Measurements from ENCODE around the gene BRPF1. TPM values are rescaled to one million over a fixed set of nuclear protein-coding genes. Genes with fewer than 3 reads are reported as not detected.

Gene BRPF1
- total RNA-seq, 1 donor from 2014 or later = 21.3 TPM

- Histone ChIP-seq H3K27me3 (ENCODE audit: control insufficient read depth, insufficient read depth, low read length) (no peaks in the 10 kb centered on the region), H3K4me3 (ENCODE audit: low read depth, low read length) (no peak overlapping the region), H3K36me3 (ENCODE audit: control insufficient read depth, insufficient read depth, low read length) (peaks cover 9% of the 10 kb centered on the region)
- no peak for DNase-seq (ENCODE audit: low read depth)
- no peak for TF ChIP-seq CTCF (IDR thresholded peaks at IDR 0.05; ENCODE audit: insufficient read depth, low read length, poor library complexity, severe bottlenecking)
Observed at GRCh38 chr3:9784965-9785364, 53.4 kb downstream of the BRPF1 start.

- Histone ChIP-seq H3K4me3 (ENCODE audit: low read depth, low read length) (no peak overlapping the region), H3K36me3 (ENCODE audit: control insufficient read depth, insufficient read depth, low read length) (peaks cover 9% of the 10 kb centered on the region), H3K27me3 (ENCODE audit: control insufficient read depth, insufficient read depth, low read length) (no peaks in the 10 kb centered on the region)
- no peak for TF ChIP-seq CTCF (IDR thresholded peaks at IDR 0.05; ENCODE audit: insufficient read depth, low read length, poor library complexity, severe bottlenecking)
- DNase-seq (ENCODE audit: low read depth) = no peak
Observed at GRCh38 chr3:9785602-9786001, 54.1 kb downstream of the BRPF1 start.

- Histone ChIP-seq H3K27me3 (ENCODE audit: control insufficient read depth, insufficient read depth, low read length) (no peaks in the 10 kb centered on the region), H3K36me3 (ENCODE audit: control insufficient read depth, insufficient read depth, low read length) (peaks cover 9% of the 10 kb centered on the region), H3K4me3 (ENCODE audit: low read depth, low read length) (no peak overlapping the region)
- no peak for DNase-seq (ENCODE audit: low read depth)
- TF ChIP-seq CTCF (IDR thresholded peaks at IDR 0.05; ENCODE audit: insufficient read depth, low read length, poor library complexity, severe bottlenecking) = no peak
Observed at GRCh38 chr3:9786209-9786739, 54.7 kb downstream of the BRPF1 start.

- peak; percentile 47 for TF ChIP-seq CTCF (IDR thresholded peaks at IDR 0.05; ENCODE audit: insufficient read depth, low read length, poor library complexity, severe bottlenecking)
- no peaks in the 10 kb centered on the region for H3K27me3 ChIP-seq (ENCODE audit: control insufficient read depth, insufficient read depth, low read length)
- H3K4me3 ChIP-seq (ENCODE audit: low read depth, low read length) = no peak overlapping the region
- no peak for DNase-seq (ENCODE audit: low read depth)
- peaks cover 7% of the 10 kb centered on the region for H3K36me3 ChIP-seq (ENCODE audit: control insufficient read depth, insufficient read depth, low read length)
Observed at GRCh38 chr3:9786825-9787669, 55.5 kb downstream of the BRPF1 start.

- Histone ChIP-seq H3K4me3 (ENCODE audit: low read depth, low read length) (no peak overlapping the region), H3K36me3 (ENCODE audit: control insufficient read depth, insufficient read depth, low read length) (peaks cover 7% of the 10 kb centered on the region), H3K27me3 (ENCODE audit: control insufficient read depth, insufficient read depth, low read length) (no peaks in the 10 kb centered on the region)
- no peak for TF ChIP-seq CTCF (IDR thresholded peaks at IDR 0.05; ENCODE audit: insufficient read depth, low read length, poor library complexity, severe bottlenecking)
- no peak for DNase-seq (ENCODE audit: low read depth)
Observed at GRCh38 chr3:9787714-9788113, 56.2 kb downstream of the BRPF1 start.
